Activated CD8-positive, alpha-beta memory T cell treated with anti-CD3 and anti-CD28 coated beads, Interleukin-2, amount 50 U/mL, for 1 hour (primary cell): ENCODE results near the gene AGER.
"Not testable (repeated sequence)": the region's sequence is repeated elsewhere in the genome, so short reads cannot be mapped to it uniquely, and the experiment has no call there.

Experiments used
- DNase-seq: peaks from one replicate; pipeline ENCODE4 v3.0.0-alpha.2; 2020; ENCODE audit errors: extremely low read depth

Gene AGER

DNA sequence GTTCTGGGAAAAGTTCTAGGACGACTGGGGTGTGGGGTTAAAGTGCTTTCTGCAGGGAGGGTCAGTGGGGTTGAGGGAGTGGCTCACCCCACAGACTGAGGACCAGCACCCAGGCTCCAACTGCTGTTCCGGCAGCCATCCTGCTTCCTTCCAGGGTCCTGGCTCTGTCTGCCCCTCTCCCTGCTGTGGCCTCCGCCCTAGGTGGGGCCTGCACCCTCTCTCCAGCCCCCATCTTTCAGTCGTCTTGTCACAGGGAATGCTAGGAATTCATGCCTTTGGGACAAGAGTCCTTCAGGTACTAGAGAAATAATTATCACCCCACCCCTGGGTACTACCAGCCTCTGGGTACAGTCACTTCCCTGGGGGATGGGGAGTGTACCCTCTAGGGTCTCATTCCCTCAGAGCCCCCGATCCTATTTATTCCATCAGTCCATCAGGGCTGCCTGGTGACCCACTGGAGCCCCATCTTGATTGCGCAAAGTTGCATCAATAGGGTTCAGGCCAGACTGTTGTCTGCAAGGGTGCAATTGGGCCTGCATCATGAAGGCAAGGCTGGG, at the start of gene AGER:
AGER (minus strand) TSS at position 170 of the 557 bp plus-strand sequence; CDS start at position 139, 31 bp downstream.
- DNase-seq = no peak

DNA sequence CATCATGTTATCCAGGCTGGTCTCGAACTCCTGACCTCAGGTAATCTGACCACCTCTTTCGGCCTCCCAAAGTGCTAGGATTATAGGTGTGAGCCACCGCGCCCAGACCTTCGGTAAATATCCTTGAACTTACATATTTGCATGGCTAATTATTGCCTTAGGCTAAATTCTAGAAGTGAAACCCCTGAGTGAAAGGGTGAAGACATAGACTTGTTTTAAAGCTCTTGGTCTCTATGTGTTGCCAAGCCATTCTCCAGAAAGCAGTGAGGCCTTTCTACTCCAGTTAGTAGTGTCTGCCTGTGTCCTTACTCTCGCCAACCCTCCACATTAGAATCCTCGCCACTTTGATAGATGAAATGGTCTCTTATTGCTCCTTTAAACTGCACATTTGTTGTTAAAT, 42.4 kb upstream of the AGER start:
- DNase-seq = no peak

DNA sequence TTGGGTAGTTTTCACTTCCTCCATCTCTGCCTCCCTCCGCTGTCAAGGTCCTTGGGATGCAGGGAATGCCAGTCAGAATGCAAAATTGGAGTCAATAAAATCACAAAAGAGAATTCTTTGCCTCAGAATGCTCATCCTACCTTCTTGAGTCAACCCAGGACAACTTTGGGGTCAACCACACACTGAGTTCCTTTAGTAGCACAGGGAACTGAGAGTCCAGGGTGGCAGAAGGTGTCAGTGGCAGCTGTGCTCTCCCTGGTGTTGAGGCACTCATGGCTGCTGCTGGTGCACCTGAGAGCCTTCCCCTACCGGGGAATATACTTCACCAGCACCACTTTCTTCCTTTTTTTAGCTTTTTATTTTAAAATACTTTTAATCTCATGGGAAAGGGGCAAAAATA, 40.6 kb upstream of the AGER start:
- no peak for DNase-seq

DNA sequence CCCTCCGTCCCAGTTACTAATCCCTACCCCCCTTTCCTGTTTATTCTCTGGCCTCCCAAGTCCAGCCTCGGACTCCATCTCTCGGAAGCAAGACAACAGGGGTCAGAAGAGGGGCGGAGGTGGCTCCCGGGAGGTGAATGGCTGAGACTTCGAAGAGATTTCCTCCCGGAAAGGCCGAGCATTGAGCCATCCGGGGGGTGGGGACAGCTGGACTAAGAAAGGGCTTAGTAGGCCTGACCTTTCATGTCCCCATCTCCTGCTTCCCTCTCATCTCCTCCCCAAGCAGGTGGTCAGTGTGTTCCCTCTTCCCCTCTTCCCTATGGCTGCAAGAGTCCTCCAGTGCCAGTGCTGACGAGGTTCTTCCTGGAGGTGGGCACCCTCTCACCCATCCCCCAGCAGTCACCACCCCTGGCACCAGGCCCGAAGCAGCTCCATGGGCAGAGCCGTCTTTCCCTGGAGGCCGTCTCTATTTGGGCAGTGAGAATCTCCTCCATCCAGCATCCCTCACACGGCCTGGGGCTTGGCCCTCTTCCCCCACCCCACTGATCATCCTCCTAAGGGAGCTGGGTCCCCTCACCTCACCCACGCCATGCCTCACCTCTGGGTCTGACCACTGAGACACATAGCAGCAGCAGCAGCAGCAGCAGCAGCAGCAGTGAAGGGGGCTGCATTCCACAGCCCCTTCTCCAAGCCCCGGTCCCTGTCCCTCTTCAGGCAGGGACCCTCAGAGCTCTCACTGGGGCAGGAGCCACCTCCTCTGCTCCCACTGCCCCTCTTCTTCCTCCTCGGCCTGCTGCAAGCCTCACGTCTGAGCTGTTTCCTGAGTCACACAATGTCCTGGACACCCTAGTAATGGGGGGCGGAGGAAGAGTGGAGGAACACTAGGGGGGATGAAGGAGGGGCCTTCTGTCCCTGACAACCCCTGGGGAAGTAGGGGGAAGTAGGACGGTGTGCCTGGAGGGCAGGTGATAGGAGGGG, 39.5 kb upstream of the AGER start, which contains the start of gene NOTCH4:
NOTCH4 (minus strand) TSS at position 810 of the 978 bp plus-strand sequence; CDS start at position 671, 139 bp downstream.
- DNase-seq = no peak

DNA sequence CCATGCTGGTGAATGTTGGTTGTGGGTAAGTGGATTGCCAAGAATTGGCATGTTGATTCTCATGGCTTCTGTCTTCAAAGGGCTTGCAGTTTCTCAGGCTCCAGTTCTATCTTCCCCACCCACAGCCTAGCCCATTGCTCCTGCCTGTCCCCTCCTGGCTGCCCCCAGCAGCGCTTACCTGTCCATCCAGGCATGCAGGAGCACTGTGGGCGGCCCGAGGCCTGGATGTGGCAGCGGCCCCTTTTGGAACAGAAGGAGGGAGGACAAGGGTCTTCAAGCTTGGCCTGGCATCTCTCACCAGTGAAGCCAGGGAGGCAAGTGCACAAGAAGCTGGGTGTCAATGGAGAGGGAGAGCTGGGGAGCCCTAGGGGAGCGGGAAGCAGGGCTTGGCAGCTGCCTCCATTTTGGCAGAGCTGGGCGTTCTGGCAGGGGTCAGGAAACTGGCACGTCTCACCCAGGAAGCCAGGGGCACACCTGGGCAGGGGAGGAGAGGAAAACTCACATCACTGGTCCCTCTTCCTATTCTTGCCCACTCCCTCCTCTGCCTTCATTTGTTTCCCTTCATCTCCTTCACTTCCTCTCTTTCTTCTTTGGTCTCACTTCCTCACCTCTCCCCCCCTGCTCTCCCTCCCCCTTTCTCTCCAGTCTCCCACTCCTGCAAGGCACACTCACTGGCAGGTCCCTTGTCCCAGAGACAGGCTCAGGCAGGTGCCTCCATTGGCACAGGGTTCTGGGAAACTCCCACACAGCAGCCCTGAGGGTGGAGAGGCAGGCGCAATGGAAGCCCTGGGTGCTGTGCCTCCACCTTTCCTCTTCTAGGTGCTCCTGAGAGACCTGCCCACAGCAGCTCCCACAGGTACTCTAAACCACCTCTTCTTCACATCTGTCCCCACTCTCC, 38.5 kb upstream of the AGER start:
- no peak for DNase-seq

DNA sequence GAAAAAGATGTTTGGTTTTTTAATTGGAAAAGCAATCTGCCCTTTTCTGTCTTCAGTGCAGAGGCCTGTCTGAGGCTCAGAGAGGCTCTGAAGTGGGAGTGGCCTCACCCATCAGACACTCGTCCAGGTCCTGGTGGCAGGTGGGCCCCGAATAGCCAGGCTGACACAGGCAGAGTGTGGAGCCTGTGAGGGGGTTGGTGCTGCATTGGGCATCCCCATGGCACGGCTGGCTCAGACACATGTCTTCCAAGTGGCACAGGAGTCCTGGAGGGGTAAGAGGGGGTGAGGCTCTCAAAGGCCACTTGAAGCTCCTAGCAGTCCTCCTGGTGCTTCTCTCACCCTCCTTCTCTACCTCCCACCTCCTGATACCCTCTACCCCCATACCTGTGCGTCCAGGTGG, 36.0 kb upstream of the AGER start:
- no peak for DNase-seq

DNA sequence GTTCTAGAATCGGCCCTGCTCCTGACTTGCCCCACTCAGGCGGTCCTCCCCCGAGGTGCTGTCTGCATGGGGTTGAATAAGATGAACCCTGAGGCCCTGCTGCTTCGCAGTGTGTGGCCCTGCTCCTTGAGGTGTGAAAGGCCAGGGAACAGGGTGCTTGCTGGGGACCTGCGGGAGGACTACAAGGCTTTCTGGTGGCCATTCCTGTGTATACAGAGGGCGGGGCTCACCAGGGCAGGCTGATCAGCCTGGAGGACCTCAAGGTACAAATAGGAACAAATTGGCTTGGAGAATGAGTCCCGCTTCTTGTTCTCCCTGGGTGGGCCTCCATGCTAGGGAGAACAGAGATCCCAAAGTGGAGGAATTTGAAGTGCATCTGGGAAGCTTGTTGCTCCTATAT, 34.1 kb upstream of the AGER start:
- DNase-seq = no peak

DNA sequence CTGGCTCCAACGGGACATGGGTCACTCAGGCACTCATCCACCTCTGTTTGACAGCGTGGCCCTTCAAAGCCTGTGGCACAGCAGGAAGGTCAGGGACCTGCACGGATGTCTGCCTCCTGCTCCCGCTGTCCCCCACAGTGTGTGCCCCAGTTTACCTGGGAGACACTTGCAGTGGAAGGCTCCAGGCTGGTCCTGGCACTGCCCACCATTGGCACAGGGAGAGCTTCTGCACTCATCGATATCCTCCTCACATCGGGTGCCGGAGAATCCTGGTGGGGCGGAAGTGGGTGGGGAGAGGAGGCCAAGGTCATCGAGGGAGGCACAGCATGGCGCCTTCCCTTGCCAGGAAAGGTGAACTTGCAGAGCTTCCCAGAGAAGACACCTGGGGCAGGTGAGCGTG, 32.9 kb upstream of the AGER start:
- no peak for DNase-seq

DNA sequence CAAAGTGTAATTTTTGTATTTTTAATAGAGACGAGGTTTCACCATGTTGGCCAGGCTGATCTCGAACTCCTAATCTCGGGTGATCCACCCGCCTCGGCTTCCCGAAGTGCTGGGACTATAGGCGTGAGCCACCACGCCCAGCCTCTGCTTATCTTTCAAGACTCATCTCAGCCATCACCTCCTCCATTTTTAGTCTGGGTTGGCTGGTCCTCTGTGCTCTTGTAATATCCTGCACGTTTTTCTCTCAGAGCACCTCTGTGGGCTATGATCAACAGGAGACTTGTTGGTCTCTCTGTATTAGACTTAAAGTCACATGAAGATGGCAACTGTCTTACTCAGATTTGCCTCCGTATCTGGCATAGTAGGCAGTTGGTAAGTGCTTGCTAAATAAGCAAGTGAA, 32.2 kb upstream of the AGER start:
- no peak for DNase-seq

DNA sequence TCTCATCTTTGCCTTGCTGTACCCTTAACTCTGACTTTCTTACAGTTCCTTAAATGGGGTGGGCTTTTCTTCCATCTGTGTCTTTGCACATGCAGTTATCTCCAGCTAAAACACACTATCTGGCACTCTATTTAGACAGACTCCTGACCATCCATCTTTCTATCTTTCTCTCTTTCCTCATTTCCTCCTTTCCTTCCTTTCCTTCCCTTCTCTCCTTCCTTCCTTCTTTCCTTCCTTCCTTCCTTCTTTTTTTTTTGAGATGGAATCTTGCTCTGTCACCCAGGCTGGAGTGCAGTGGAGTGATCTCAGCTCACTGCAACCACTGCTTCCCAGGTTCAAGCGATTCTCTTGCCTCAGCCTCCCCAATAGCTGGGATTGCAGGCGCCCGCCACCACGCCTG, 31.6 kb upstream of the AGER start:
- DNase-seq = no peak

DNA sequence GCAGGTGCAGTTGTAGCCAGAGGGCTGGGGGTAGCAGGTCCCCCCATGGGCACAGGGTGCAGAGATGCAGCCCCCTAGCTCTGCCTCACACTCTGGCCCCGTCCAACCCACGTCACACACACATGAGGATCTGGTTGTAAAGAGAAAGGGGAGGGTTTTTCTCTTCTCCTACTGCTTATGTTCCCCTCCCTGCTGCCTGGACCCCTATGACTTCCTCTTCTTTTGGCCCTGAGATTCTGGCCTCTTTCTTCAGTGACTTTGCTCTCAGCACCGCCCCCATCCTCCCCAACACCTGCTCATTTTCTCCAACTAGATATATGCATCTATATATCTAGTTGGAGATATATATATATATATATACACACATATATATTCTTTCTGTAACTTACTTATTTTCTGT, 30.1 kb upstream of the AGER start:
- DNase-seq = no peak

DNA sequence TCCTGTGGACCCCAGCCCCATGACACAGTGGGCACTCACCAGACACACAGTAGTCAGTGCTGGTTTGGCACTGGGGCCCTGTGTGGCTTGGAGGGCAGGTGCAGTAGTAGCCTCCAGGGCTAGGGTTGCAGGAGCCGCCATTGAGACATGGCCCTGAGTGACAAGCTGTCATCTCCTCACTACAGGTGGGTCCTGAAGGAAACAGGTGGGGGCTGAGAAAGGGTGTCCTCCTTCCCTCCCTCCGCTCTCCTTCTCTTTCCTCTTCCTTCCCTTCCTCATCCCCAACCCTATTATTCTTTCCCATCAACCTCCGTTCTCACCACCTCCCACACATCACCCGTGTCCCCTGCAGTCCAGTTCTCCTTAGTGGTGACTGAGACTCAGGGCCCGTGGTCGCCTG, 29.6 kb upstream of the AGER start:
- no peak for DNase-seq

DNA sequence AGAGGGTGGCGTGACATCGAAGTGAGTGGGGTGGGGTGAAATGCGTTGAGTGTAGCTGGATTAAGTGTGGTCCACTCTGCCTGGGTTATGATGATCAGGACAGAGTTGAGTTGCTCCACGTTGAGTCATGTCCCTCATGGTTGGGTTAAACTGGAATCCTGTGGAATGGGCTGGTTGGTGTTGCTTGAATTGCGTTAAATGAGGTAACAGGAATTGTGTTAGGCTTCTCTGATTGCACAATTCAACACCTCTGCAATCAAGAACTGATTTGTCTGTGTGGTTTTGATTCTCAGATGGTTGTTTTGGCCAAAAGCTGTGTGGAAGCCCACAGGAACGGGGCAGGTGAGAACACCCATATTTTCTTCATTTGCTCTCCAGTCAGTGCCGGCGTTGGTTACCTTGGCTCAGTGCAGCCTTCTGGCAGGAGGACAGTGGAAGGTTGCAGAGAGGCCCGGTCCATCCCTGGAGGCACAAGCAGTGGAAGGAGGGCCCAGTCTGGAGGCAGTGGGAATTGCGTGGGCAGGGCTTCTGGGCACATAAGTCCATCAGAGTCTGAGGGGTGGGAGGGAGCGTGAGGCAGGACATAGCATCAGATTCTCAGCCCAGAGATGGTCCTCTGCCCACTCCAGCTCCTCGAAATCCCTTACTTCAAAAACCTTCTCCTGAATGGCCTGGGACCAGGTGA, 28.2 kb upstream of the AGER start:
- no peak for DNase-seq

DNA sequence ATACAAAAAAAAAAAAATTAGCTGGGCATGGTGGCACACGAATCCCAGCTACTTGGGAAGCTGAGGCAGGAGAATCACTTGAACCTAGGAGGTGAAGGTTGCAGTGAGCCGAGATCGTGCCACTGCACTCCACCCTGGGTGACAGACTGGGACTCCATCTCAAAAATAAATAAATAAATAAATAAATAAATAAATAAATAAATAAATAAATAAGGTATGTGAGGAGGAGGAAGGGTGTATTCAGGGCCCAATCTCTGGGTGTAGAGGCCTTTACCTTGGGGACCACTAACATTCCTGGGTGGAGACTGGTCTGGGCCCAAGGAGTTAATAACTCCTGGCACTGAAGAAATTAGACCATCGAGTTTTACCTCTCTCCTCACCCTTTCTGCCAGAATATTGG, 27.4 kb upstream of the AGER start:
- not testable (repeated sequence) for DNase-seq

DNA sequence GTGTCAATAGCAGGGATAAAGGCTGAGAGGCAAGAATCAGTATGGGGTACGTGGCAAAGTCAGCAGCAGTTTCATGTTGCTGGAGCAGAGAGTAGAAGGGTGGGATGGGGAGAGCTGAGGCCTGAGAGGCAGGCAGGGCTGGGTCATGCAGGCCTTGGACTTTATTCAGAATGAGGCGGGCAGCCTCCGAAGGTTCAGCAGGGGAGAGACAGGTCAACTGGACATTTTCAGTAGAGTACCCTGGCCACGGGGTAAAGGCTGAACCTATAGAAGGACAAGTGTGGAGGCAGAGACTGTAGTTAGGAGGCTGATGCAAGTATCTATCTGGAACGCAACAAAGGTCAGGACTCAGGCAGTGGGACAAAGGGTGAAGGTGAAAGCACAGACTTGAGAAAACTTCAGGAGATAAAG, 26.1 kb upstream of the AGER start:
- DNase-seq = no peak

DNA sequence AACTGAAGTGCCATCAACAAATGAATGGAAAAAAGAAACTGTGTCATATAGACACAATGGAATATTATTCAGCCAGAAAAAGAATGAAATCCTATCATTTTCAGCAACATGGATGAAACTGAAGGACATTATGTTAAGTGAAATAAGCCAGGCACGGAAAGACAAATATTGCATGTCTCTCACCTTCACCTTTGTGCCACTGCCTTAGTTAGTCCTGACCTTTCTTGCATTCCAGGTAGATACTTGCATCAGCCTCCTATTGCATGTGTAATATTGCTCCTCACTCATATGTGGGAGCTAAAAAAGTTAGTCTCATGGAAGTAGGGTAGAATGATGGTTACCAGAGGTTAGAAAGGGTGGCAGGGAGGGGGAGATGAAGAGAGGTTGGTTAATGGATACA, 24.9 kb upstream of the AGER start:
- no peak for DNase-seq

DNA sequence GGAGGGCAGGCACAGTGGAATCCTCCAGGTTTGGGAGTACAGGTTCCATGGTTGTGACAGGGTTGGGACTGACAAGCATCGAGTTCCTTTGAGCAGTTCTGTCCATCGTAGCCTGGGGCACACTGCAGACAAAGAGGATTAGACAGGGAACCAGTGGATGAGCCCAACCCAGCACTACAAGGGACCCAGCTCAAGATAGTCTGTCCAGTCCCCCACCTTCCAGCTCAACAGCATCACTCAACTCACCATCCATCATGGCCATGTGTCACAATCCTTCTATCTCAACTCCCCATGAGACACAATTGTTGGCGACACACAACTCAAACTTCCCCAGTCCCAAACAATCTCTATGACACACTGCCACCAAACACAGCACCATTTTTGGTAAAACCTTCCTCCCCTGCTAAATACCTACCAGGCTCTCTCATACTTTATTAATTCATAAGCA, 20.2 kb upstream of the AGER start:
- no peak for DNase-seq

DNA sequence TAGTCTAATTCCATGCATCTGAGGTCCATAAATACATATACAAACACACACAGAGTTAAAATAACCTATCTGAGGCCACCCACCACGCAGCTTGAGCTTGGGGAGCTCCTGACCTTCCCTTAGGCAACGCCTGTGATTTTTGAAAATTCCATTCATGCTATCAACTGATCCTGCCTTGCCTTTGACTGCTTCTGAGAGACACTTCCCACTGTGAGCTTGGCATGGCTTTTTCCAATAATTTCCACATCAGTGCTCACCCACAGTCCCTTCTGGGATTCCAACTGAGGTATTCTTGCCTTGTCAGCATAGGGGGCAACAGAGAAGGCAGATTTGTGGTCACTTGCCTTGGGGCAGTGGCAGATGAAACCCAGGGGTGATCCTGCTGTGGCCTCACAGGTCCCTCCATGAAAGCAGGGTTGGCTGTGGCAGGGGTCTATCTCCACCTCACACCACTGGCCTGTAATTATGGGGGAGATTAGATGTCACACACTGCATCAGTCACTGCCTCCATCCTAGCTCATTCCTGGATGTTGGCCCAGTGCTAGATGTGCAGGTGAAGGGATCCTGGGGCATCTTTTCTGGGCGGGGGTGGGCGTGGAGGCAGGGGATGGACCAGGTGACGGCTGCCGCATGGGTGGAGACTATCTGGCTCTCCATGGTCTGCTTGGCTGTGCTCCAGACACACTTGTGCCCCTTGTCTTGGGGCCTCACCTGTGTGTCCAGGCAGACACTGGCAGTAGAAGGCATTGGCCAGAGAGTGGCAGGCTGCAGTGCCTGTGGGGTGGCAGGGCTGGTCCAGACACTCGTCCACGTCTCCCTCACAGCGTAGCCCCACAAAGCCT, 19.6 kb upstream of the AGER start:
- DNase-seq = no peak

DNA sequence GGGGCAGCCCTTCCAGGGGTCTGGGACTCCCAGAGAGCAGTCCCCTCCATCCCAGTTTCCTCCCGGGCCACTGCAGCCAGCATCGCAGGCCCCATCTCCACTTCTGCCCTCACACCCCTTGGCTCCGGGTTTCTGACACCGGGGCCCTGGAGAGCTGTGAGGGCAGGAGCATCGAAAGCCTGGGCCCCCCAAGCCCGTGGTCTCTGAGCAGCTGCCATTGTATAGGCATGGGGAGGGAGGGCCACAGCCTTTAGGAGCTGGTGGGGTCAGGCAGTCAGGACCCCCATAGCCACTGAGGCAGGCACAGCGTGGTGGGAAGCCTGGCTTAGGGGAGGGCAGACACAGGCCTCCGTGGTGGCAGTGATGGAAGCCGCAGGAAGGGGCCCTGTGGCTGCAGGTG, 18.1 kb upstream of the AGER start:
- no peak for DNase-seq

DNA sequence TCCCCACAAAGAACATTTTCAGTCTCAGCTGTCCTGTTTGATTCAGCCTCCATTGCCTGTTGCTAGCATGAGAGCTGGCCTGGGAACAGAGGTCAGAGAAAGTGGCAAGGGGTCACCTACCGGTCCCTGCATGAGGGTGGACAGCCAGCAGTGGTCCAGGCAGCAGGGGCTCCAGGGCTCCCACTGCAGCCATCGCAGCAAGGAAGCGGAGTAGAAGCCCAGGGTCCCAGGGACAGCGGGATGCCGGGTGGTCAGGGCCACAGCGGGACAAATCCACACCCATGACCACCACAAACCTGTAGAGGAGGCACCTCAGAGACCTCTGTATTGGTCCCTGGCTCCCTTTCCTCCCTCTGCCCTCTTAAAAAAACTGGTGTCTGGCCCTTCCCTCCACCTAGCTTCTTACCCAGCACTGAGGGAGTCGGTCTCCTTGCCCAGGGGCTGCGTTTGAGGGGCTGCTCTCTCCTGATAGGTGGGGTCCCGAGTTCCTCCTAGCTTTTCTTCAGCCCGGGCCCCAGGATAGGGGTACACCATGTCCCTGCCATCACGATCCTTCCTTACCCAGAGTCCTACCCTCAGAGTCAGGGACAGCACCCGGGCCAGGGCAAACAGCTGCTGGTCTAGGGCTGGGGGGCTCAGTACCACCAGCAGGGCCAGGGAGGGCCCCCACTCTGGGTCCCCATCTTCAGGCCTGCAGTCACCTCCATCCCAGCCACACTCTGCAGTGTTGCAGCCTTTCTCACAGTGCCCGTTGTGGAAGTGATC, 16.8 kb upstream of the AGER start:
- DNase-seq = no peak
